GM13977 (cell line): ENCODE measurements around the gene SLC25A10.

Experiments
- DNase-seq: peaks from one replicate; pipeline ENCODE4 v3.0.0; 2012; ENCODE audit warnings: low spot score
- CTCF ChIP-seq: IDR thresholded peaks from 2 replicates; pipeline ENCODE4 v1.5.1; 2012; ENCODE audit warnings: mild to moderate bottlenecking, control low read depth; ENCODE audit not compliant: insufficient read depth; ENCODE audit errors: extremely low read depth, missing control alignments
- in situ Hi-C: fragments of 300-500 bp; cut with MboI; formaldehyde crosslinking; loops from one replicate; pipeline ENCODE4 v1.12.0; 2022; ENCODE audit warnings: low sequenced_read_pairs, low pct_unique_long_range_greater_than_20kb, mixed read lengths, inconsistent platforms; ENCODE audit not compliant: unreplicated experiment

The SLC25A10 gene

GRCh38 chr17:81740395-81740961 lies 28.4 kb downstream of the SLC25A10 start:
- TF ChIP-seq CTCF = no peak
- in situ Hi-C loops = no loop called here
- DNase-seq = no peak

GRCh38 chr17:81741049-81741593 lies 29.0 kb downstream of the SLC25A10 start:
- TF ChIP-seq CTCF = no peak
- no peak for DNase-seq
- in situ Hi-C loops = no loop called here

GRCh38 chr17:81741594-81742452 lies 29.7 kb downstream of the SLC25A10 start:
- in situ Hi-C loops = no loop called here
- no peak for DNase-seq
- TF ChIP-seq CTCF = no peak
